Epithelial cell of proximal tubule (primary cell): ENCODE data around the gene ANO4. TPM values are rescaled to one million over a fixed set of nuclear protein-coding genes. Genes with fewer than 3 reads are reported as not detected.

Experiments
- DNase-seq: peaks from one replicate; pipeline ENCODE4 v3.0.0-alpha.2; 2011; ENCODE audit warnings: low read depth
- H3K4me3 ChIP-seq: 2 replicates; pipeline ENCODE4 v1.5.1; 2011; ENCODE audit warnings: low read depth, mild to moderate bottlenecking, low read length
- CTCF ChIP-seq: conservative IDR thresholded peaks from 2 replicates; pipeline ENCODE4 v1.5.1; 2012; ENCODE audit warnings: low read depth, mild to moderate bottlenecking, low read length
- total RNA-seq: library from RNA; depleted of rRNA; stranded (reverse); fragments of >200 nt; gene quantifications from 2 replicates; pipeline ENCODE4 v1.2.3, GENCODE V29; 2015

Gene ANO4
- total RNA-seq, 1 donor from 2014 or later: 0.86 TPM

DNA sequence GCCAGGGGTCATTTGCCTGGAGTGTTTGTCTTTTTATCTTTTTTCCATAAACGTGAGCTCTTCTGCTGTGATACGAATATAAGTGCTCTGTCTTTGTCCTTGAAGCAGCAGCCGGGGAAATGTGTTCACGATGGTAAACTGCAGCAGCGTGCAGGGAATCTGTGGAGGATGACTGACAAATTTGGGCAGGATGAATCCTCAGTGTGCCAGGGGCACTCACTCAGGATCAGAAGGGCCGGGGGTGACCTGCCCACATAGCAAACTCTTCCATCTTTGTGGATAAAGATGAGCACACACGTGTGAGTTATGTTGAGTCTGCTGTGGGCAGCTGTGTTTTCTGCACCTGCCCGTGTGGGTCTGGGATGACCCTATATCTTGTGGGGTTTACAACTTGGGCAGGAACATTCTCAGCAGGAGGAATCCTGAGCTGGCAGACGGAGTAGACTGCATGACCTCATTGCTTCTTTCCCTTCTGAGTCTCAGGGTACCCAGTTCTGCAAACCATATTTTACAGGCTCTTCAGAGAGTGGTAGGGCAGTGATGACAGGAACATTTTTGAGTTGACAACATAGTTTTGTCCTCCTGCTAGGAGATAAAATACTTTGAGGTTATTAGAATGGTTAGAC, 711 bp downstream of the ANO4 start:
- no peak for DNase-seq
- peak overlapping the region; percentile 41 for H3K4me3 ChIP-seq
- no peak for TF ChIP-seq CTCF

DNA sequence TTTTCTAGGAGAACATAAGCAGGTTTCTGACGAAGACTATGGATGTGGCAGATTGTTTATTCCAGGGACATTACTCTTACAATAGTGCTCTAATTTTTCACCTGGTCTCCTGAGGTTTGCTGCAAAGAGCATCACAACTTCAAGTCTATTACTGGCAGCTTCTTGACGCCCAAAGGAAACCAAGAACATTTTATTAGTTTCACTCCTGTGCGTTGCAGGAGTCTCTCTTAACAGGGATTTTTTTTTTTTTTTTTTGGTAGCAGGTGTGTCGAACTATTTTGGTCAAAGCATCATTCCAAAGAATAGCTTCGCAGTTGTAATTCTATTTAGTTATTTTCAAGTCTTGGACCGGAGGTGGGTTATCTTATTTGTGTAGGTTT, 1.2 kb downstream of the ANO4 start:
- H3K4me3 ChIP-seq: no peak overlapping the region
- DNase-seq: no peak
- TF ChIP-seq CTCF: no peak

DNA sequence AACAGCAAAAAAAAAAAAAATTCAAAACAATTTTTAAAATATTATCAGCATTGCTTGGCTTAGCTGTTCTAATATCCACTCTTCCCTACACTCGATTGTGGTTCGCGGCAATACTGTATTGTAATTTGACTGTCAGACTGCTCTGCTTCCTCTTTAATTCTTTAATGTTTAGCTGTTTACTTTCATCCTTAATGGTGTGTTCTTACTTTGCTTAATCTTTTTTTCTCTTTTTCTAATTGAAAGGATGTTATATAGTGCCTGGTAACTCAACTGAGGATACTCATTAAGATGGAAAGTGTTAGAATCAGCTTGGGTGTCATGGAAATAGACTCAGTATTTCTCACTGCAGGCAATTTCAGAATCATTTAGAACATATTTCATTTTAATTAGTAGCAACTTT, 2.0 kb downstream of the ANO4 start:
- no peak for TF ChIP-seq CTCF
- H3K4me3 ChIP-seq: no peak overlapping the region

DNA sequence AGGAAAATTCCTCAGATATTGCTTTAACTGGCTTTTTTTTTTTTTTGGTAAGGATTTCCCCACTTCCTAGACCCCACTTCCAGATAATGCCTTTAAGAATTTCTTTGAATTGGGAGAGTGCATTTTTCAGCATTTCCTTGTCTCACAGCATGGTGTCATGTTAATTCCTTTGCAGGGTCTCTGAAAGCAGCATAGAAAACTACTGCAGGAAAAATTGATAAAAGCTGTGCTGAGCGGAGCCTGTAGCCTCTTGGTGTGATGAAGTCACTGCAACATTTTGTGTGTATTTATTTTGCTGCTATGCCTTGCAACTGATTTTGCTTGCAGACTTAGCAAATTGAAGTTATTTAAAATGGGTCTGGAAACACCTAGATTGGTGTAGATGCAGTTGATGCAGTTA, 2.7 kb downstream of the ANO4 start:
- no peak overlapping the region for H3K4me3 ChIP-seq
- DNase-seq: no peak

More for the DNA sequence above, 2.0 kb downstream of the ANO4 start:
- no peak for DNase-seq

DNA sequence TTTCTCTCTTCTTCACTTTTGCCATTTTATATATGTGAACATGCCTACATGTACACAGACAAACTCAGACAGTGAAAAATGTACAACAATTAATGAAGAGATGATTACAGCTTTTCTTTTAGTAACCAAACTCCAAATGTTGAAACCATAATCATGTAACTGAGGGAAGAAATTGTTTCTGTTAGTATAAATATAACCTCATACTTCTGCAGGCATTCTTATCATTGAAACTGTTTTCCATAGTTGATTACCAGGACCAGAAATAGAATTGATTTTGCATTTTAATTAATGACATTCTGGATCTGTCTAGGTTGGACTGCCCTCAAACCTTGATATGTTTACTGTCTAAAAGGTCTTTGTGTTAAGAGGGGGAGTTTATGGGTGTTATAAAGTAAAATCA, 3.2 kb downstream of the ANO4 start:
- DNase-seq: no peak
- no peak overlapping the region for H3K4me3 ChIP-seq
- no peak for TF ChIP-seq CTCF

More for the DNA sequence above, 2.7 kb downstream of the ANO4 start:
- no peak for TF ChIP-seq CTCF

DNA sequence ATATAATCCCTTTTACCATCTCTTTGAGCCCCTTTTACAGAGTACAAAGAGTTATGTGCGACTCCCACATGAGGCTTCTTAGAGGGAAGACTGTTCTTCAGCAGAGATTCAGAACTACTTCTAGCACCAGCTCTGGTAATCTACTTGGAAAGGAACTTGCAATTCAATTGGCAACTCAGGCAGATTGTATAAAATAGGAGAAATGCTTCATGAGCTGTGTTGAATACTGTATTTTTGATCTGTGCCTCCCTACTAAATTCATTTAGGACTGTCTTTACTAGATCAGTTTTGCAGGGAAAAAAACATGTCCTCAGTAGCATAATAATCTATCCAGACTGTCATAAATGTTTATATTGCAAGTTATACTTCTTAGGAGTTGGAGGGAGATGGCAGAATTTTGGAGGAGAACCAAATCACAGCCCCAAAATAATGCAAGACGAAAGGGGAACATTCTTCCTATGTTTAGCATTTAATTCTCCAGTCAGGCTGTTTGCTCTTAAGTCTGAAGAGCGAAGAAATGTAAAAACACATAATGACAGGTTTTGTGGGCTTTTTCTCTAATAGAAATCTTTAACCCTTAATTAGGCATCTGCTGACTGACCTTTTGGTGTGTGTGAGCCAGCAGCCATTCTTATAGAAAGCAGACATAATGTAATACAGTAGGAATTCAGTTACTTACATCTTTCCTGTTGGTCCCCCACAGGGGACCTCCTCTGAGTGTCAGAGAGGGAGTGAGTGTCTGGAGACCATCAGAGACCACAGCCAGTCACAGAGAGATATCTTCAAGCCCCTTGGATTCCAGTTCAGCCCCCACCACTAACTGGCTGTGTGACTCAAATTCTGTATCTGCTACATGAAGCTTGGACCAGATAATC, 3.9 kb downstream of the ANO4 start:
- DNase-seq: no peak
- TF ChIP-seq CTCF: no peak
- no peak overlapping the region for H3K4me3 ChIP-seq
